GM12878 (cell line): ENCODE measurements around the gene CCDC198. TPM values are rescaled to one million over a fixed set of nuclear protein-coding genes. Genes with fewer than 3 reads are reported as not detected.

Experiments
- ATAC-seq: fragments of 200-7000 bp; cut with Tn5 transposase; 3 replicates; pipeline ENCODE4 v1.9.1; 2020; ENCODE audit warnings: mild to moderate bottlenecking, moderate library complexity
- BruUV-seq: library from RNA; stranded (reverse); fragments of 400-500 nt; replicated peaks from 2 replicates; lab custom pipeline; 2021; lab: Mats Ljungman, UMichigan
- CTCF ChIA-PET: fragments of 300-600 bp; sonication (Branson Sonifier 250); formaldehyde crosslinking; extraction: SDS; loops from one replicate; lab custom pipeline; 2021; ENCODE audit warnings: inconsistent platforms; lab: Yijun Ruan, JAX
- POLR2A ChIA-PET: fragments of 350-600 bp; formaldehyde crosslinking; extraction: SDS; loops from one replicate; lab custom pipeline; 2021; ENCODE audit warnings: inconsistent platforms; lab: Charles Lee
- RAD21 ChIA-PET: fragments of 300-600 bp; sonication (Branson Sonifier 250); formaldehyde crosslinking; loops from one replicate; lab custom pipeline; 2023; ENCODE audit warnings: antibody characterized with exemption; ENCODE audit not compliant: unreplicated experiment; lab: Charles Lee
- SMC1A ChIA-PET: fragments of 300-600 bp; sonication (Branson Sonifier 250); formaldehyde crosslinking; loops from one replicate; lab custom pipeline; 2023; ENCODE audit not compliant: unreplicated experiment, uncharacterized antibody; lab: Charles Lee
- DNase-seq: peaks from one replicate; pipeline ENCODE4 v3.0.0-alpha.2; 2011; ENCODE audit warnings: low read depth, low spot score
- FAIRE-seq: peaks from 3 replicates; lab custom pipeline; 2011; peaks lifted over from hg19 to GRCh38; lab: Jason Lieb, UNC
- H2AFZ ChIP-seq: 2 replicates; pipeline ENCODE4 v1.6.0; 2011; ENCODE audit warnings: low read depth, low read length, control low read depth; ENCODE audit not compliant: control insufficient read depth
- H3K27ac ChIP-seq: 2 replicates; pipeline ENCODE4 v1.5.1; 2011; ENCODE audit warnings: control low read depth; ENCODE audit not compliant: control insufficient read depth, insufficient read depth
- H3K27me3 ChIP-seq, 2 experiments: replicated peaks in 1 of 2; 2 replicates each; pipeline versions ENCODE4 v1.6.0 to v1.6.1; 2011; ENCODE audit warnings: low read length in 1 of 2; ENCODE audit not compliant: control insufficient read depth in 2 of 2, insufficient read depth in 2 of 2
- H3K36me3 ChIP-seq, 2 experiments: 2 replicates each; pipeline ENCODE4 v1.5.1; 2011; ENCODE audit warnings: low read length in 1 of 2; ENCODE audit not compliant: control insufficient read depth in 2 of 2, insufficient read depth in 2 of 2
- H3K4me1 ChIP-seq: 2 replicates; pipeline ENCODE4 v1.6.1; 2011; ENCODE audit warnings: mild to moderate bottlenecking, low read length, moderate library complexity, mixed read lengths; ENCODE audit not compliant: control insufficient read depth, insufficient read depth
- H3K4me2 ChIP-seq: 2 replicates; pipeline ENCODE4 v1.6.0; 2011; ENCODE audit warnings: control low read depth; ENCODE audit not compliant: control insufficient read depth, insufficient read depth
- H3K4me3 ChIP-seq: fragments of 200-600 bp; sonication (generic); 2 replicates; pipeline ENCODE4 v1.5.1; 2016
- H3K79me2 ChIP-seq: 2 replicates; pipeline ENCODE4 v1.6.0; 2011; ENCODE audit warnings: low read length; ENCODE audit not compliant: control insufficient read depth, insufficient read depth
- H3K9ac ChIP-seq: 2 replicates; pipeline ENCODE4 v1.8.0; 2011; ENCODE audit warnings: low read length, control low read depth, mixed read lengths; ENCODE audit not compliant: control insufficient read depth, insufficient read depth
- H3K9me3 ChIP-seq: replicated peaks from 3 replicates; pipeline ENCODE4 v1.5.1; 2011; ENCODE audit warnings: mild to moderate bottlenecking, low read length; ENCODE audit not compliant: control insufficient read depth, insufficient read depth
- H4K20me1 ChIP-seq: 2 replicates; pipeline ENCODE4 v1.6.0; 2011; ENCODE audit not compliant: control insufficient read depth, insufficient read depth
- BCL3 ChIP-seq: IDR thresholded peaks from 2 replicates; pipeline ENCODE4 v1.6.1; 2011; ENCODE audit warnings: borderline replicate concordance, low read depth, mild to moderate bottlenecking, moderate library complexity, low read length; ENCODE audit not compliant: insufficient read depth, poor library complexity, severe bottlenecking
- BRCA1 ChIP-seq: IDR thresholded peaks from 2 replicates; pipeline ENCODE4 v1.6.1; 2011; ENCODE audit warnings: low read depth, low read length, improper control_type of control experiment
- ELK1 ChIP-seq: IDR thresholded peaks from 2 replicates; pipeline ENCODE4 v1.6.1; 2012; ENCODE audit warnings: low read depth, low read length, improper control_type of control experiment
- RFX5 ChIP-seq: IDR thresholded peaks from 2 replicates; pipeline ENCODE4 v1.6.1; 2011; ENCODE audit warnings: low read depth, low read length, improper control_type of control experiment
- ZBTB4 ChIP-seq: fragments of 450-650 bp; formaldehyde crosslinking; IDR thresholded peaks from 2 replicates; pipeline ENCODE4 v1.4.0; 2022; ENCODE audit warnings: mild to moderate bottlenecking, moderate library complexity
- whole genome bisulfite sequencing: methylation state at CpG from one replicate; pipeline ENCODE4 v1.1.6; 2016; ENCODE audit warnings: low lambda C conversion rate; ENCODE audit not compliant: insufficient replicate concordance, insufficient coverage; ENCODE audit errors: missing lambda C conversion rate; 5-methylcytosine and 5-hydroxymethylcytosine counted together
- in situ Hi-C: fragments of 300-500 bp; cut with MboI; formaldehyde crosslinking; loops from 9 replicates; pipeline ENCODE4 v1.14.3; 2018; ENCODE audit warnings: mixed read lengths
- intact Hi-C: fragments of 100-400 bp; cut with micrococcal nuclease; formaldehyde crosslinking; loops from one replicate; pipeline ENCODE4 v1.14.2; 2022; ENCODE audit not compliant: unreplicated experiment
- polyA plus RNA-seq, 11 experiments: library from polyadenylated mRNA; depleted of rRNA in 4 of 11; unstranded in 6 of 11; stranded (reverse) in 5 of 11; fragments of >200 nt; fragmentation: Nextera tagmentation in 4 of 11; fragmentation: Illumina TruSeq in 1 of 11; extraction: Ambion mirVana in 4 of 11; extraction: Trizol in 1 of 11; gene quantifications; 1 replicate in 1 of 11; 2 replicates in 10 of 11; pipeline versions ENCODE4 v1.2.1 to v1.2.3, GENCODE V29; 2011 to 2016; ENCODE audit warnings: inconsistent platforms in 2 of 11, missing spikeins in 2 of 11, low read depth in 1 of 11
- total RNA-seq, 4 experiments: library from RNA; depleted of rRNA in 3 of 4; stranded (reverse); fragments of >200 nt in 3 of 4; fragmentation: Illumina TruSeq in 1 of 4; extraction: Trizol in 1 of 4; gene quantifications; 2 replicates each; pipeline versions ENCODE4 v1.2.1 to v1.2.3, GENCODE V29; 2013 to 2021

Gene CCDC198
- total and polyA plus RNA-seq, 10 of the 15 experiments (the other 5 are each of a cell fraction or from before 2014, with no cell fraction given): 1.3 to 12.5 (median 2.3) TPM

- Histone ChIP-seq H3K4me2 (no peak overlapping the region), H4K20me1 (no peaks in the 10 kb centered on the region), H3K9ac (no peak overlapping the region), H2AFZ (no peak overlapping the region), H3K4me3 (no peak overlapping the region), H3K4me1 (no peaks in the 10 kb centered on the region), H3K79me2 (no peaks in the 10 kb centered on the region), H3K9me3 (no peaks in the 10 kb centered on the region), H3K36me3 (no peaks in the 10 kb centered on the region), H3K27me3 (no peaks in the 10 kb centered on the region), H3K27ac (no peak overlapping the region)
- in situ Hi-C loops: no loop called here
- TF ChIP-seq BCL3 (no peak), RFX5 (no peak), ELK1 (no peak), BRCA1 (no peak), ZBTB4 (CRISPR knock-in tag) (no peak)
- ChIA-PET SMC1A (interaction anchor here (0.6 to 1.7 kb wide), 4 partner anchors 14 to 55 kb away, joined by 3 to 5 read pairs (median 4); no protein-coding TSS in a partner anchor), RAD21 (no interaction called here), POLR2A (no interaction called here), CTCF (interaction anchor here (0.9 to 4.8 kb wide), 5 partner anchors 35 to 580 kb away, joined by 3 to 25 read pairs (median 5); no protein-coding TSS in a partner anchor)
- no peak for ATAC-seq
- FAIRE-seq: no peak
- no peak for DNase-seq
- intact Hi-C loops: loop anchor here (2.0 to 5.0 kb wide), 2 partner anchors 41 to 99 kb away; partner anchors contain the start of gene NAA30
- 26% methylated on average over 1 of the region's 1 CpG for WGBS
- no TSS peak for BruUV-seq
These were observed 2.0 kb downstream of the CCDC198 start for GRCh38 chr14:57491640-57492039.
